OCI-LY7 (cell line): ENCODE data around the gene TMEM220. TPM values are rescaled to one million over a fixed set of nuclear protein-coding genes. Genes with fewer than 3 reads are reported as not detected.

Experiments used
- BruUV-seq: library from RNA; stranded (reverse); fragments of 400-500 nt; replicated peaks from 2 replicates; lab custom pipeline; 2021; lab: Mats Ljungman, UMichigan
- CTCF ChIA-PET: fragments of 300-600 bp; sonication (Branson Sonifier 250); formaldehyde crosslinking; loops from one replicate; lab custom pipeline; 2022; ENCODE audit warnings: antibody characterized with exemption; ENCODE audit not compliant: unreplicated experiment; lab: Charles Lee
- POLR2A ChIA-PET: fragments of 300-600 bp; sonication (Branson Sonifier 250); formaldehyde crosslinking; loops from one replicate; lab custom pipeline; 2022; ENCODE audit warnings: antibody characterized with exemption; lab: Charles Lee
- DNase-seq: peaks from one replicate; pipeline ENCODE4 v3.0.0-alpha.2; 2015; ENCODE audit warnings: low spot score
- H2AFZ ChIP-seq: fragments of 200-600 bp; sonication (generic), shearing (Covaris generic); 2 replicates; pipeline ENCODE4 v1.6.1; 2014; ENCODE audit warnings: mild to moderate bottlenecking, antibody characterized with exemption, low read length, moderate library complexity
- H3K27ac ChIP-seq: fragments of 200-600 bp; sonication (generic); 2 replicates; pipeline ENCODE4 v1.5.1; 2014; ENCODE audit warnings: mixed run types, low read depth, mild to moderate bottlenecking, moderate library complexity, low read length, inconsistent platforms; ENCODE audit not compliant: poor library complexity, severe bottlenecking
- H3K36me3 ChIP-seq: fragments of 200-600 bp; sonication (generic); 2 replicates; pipeline ENCODE4 v1.6.1; 2014; ENCODE audit warnings: mild to moderate bottlenecking, antibody characterized with exemption, low read length, moderate library complexity, mixed read lengths; ENCODE audit not compliant: insufficient read depth
- H3K4me1 ChIP-seq: fragments of 200-600 bp; sonication (generic); 2 replicates; pipeline ENCODE4 v1.5.1; 2014; ENCODE audit warnings: mild to moderate bottlenecking, low read length; ENCODE audit not compliant: insufficient read depth, poor library complexity, severe bottlenecking
- H3K4me2 ChIP-seq: fragments of 200-600 bp; sonication (generic); 2 replicates; pipeline ENCODE4 v1.6.1; 2014; ENCODE audit warnings: mild to moderate bottlenecking, low read length
- H3K4me3 ChIP-seq: fragments of 200-600 bp; sonication (generic); 2 replicates; pipeline ENCODE4 v1.5.1; 2014; ENCODE audit warnings: mild to moderate bottlenecking, low read depth, low read length; ENCODE audit not compliant: poor library complexity, severe bottlenecking
- H3K79me2 ChIP-seq: fragments of 200-600 bp; sonication (generic); 2 replicates; pipeline ENCODE4 v1.6.1; 2016; ENCODE audit warnings: low read depth, mild to moderate bottlenecking, low read length, moderate library complexity, mixed read lengths; ENCODE audit not compliant: insufficient read depth
- H3K9me2 ChIP-seq: fragments of 200-600 bp; sonication (generic); 2 replicates; pipeline ENCODE4 v1.6.1; 2016; ENCODE audit warnings: mild to moderate bottlenecking, low read length, mixed read lengths; ENCODE audit not compliant: insufficient read depth
- H3K9me3 ChIP-seq: fragments of 200-600 bp; sonication (generic); 2 replicates; pipeline ENCODE4 v1.6.1; 2014; ENCODE audit warnings: mild to moderate bottlenecking, mixed run types, low read length, mixed read lengths
- H4K20me1 ChIP-seq: fragments of 200-600 bp; sonication (generic); 2 replicates; pipeline ENCODE4 v1.6.1; 2014; ENCODE audit warnings: mild to moderate bottlenecking, antibody characterized with exemption, low read length, moderate library complexity, mixed read lengths; ENCODE audit not compliant: insufficient read depth
- EZH2phosphoT487 ChIP-seq: fragments of 200-600 bp; sonication (generic); IDR thresholded peaks from 2 replicates; pipeline ENCODE4 v1.6.1; 2018; ENCODE audit warnings: low read depth, borderline replicate concordance, mild to moderate bottlenecking, mixed run types, antibody characterized with exemption, low read length, moderate library complexity, mixed read lengths
- intact Hi-C: fragments of 100-400 bp; cut with micrococcal nuclease; formaldehyde crosslinking; loops from one replicate; pipeline ENCODE4 v1.10.0; 2022; ENCODE audit not compliant: unreplicated experiment
- total RNA-seq, 2 experiments: library from RNA; depleted of rRNA in 1 of 2; stranded (reverse); fragments of >200 nt in 1 of 2; shearing (Covaris generic) in 1 of 2; gene quantifications; 2 replicates each; pipeline ENCODE4 v1.2.3, GENCODE V29; 2014 to 2022
- TF ChIP-seq, protein P1 (sequence below): fragments of 200-600 bp; sonication (generic); conservative IDR thresholded peaks from 2 replicates; pipeline ENCODE4 v1.5.1; 2014; ENCODE audit warnings: mild to moderate bottlenecking, antibody characterized with exemption, low read length, moderate library complexity, mixed read lengths

TMEM220 gene
- total RNA-seq, 2 experiments from 2014 or later: not detected

DNA sequence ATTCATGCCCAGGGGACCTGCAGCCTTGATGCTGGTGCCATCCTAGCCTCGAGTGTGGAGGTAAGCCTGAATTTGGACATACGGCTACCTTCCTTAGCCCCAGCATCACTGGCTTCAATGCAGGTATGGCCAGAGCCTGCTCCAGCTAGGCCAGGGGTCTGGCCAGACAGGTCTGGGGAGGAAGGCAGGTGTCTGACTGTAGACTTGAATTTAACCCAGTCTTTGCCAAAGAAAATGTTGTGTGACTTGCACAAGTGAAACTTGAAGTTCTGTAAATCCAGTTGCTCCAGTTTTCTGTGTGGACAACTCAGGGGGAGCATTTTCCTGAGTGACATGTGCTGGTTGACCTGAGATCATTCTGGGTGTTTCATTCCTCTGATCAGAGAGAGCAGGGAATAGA, 41.3 kb upstream of the TMEM220 start:
- Histone ChIP-seq H3K27ac (no peak overlapping the region), H3K4me3 (no peak overlapping the region), H3K79me2 (no peaks in the 10 kb centered on the region), H3K4me2 (no peak overlapping the region), H3K4me1 (no peaks in the 10 kb centered on the region), H4K20me1 (no peaks in the 10 kb centered on the region), H3K9me3 (peaks cover 11% of the 10 kb centered on the region; the same call in 1 of the 2 replicates), H3K36me3 (no peaks in the 10 kb centered on the region), H3K9me2 (no peaks in the 10 kb centered on the region), H2AFZ (no peak overlapping the region)
- ChIA-PET POLR2A (no interaction called here), CTCF (no interaction called here)
- intact Hi-C loops: no loop called here
- TF ChIP-seq EZH2phosphoT487: no peak
- TF ChIP-seq, protein P1, sequence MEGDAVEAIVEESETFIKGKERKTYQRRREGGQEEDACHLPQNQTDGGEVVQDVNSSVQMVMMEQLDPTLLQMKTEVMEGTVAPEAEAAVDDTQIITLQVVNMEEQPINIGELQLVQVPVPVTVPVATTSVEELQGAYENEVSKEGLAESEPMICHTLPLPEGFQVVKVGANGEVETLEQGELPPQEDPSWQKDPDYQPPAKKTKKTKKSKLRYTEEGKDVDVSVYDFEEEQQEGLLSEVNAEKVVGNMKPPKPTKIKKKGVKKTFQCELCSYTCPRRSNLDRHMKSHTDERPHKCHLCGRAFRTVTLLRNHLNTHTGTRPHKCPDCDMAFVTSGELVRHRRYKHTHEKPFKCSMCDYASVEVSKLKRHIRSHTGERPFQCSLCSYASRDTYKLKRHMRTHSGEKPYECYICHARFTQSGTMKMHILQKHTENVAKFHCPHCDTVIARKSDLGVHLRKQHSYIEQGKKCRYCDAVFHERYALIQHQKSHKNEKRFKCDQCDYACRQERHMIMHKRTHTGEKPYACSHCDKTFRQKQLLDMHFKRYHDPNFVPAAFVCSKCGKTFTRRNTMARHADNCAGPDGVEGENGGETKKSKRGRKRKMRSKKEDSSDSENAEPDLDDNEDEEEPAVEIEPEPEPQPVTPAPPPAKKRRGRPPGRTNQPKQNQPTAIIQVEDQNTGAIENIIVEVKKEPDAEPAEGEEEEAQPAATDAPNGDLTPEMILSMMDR: no peak
- DNase-seq: no peak
- BruUV-seq: no TSS peak

DNA sequence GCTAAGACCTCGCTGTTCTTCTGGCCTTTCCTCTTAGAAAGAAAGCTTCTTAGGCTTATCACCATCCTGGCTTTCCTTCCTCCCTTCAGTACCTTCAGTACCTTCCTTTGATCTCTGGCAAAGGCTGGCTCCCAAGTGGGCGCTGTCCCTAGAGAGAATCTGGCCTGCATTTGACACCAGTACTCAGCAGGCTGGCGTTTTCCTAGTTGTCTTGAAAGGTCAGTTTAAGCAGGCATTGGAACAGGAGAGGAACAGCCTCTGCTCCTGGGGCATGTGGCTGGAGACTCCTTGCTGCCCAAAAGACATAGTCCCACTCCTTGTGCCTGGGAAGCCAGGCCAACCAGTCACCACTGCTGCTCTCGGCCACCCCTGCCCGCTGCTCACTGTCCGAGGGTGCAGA, 40.0 kb upstream of the TMEM220 start:
- intact Hi-C loops: no loop called here
- Histone ChIP-seq H4K20me1 (no peaks in the 10 kb centered on the region), H3K4me3 (no peak overlapping the region), H3K27ac (no peak overlapping the region), H3K4me2 (no peak overlapping the region), H3K79me2 (no peaks in the 10 kb centered on the region), H3K9me2 (no peaks in the 10 kb centered on the region), H3K9me3 (peaks cover 11% of the 10 kb centered on the region; the same call in 1 of the 2 replicates), H3K4me1 (no peaks in the 10 kb centered on the region), H3K36me3 (no peaks in the 10 kb centered on the region), H2AFZ (no peak overlapping the region)
- no peak for DNase-seq
- POLR2A ChIA-PET: no interaction called here
- no TSS peak for BruUV-seq
- TF ChIP-seq, protein P1: no peak
- TF ChIP-seq EZH2phosphoT487: no peak
- CTCF ChIA-PET: no interaction called here

DNA sequence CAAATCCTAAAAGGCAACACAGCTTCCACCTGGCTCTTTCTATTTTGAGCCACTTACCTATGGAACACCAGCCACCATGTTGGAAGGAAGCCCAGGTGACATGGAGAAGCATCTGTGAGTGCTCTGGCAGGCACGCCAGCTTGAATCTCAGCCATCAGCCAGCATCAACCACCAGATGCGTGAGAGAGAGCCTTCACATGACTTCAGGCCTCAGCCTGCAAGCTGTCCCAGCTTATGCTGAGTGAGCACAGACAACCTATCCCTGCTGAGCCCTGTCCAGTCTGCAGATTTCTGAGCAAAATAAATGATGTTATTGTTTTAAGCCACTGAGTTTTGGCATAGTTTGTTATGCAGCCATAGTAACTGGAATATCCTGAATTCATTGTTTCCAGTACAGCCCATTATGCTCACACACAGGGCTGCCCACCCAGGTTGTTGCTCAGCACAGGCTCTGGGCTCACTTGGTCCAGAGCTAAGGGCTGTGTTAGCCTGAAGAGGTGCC, 39.0 kb upstream of the TMEM220 start:
- H2AFZ ChIP-seq: no peak overlapping the region
- H3K4me1 ChIP-seq: no peaks in the 10 kb centered on the region
- TF ChIP-seq, protein P1: no peak
- TF ChIP-seq EZH2phosphoT487: no peak
- DNase-seq: no peak
- H3K4me2 ChIP-seq: no peak overlapping the region
- H4K20me1 ChIP-seq: no peaks in the 10 kb centered on the region
- intact Hi-C loops: no loop called here
- no peaks in the 10 kb centered on the region for H3K9me2 ChIP-seq
- no peaks in the 10 kb centered on the region for H3K79me2 ChIP-seq
- peaks cover 11% of the 10 kb centered on the region; the same call in 1 of the 2 replicates for H3K9me3 ChIP-seq
- BruUV-seq: no TSS peak
- H3K36me3 ChIP-seq: no peaks in the 10 kb centered on the region
- H3K27ac ChIP-seq: no peak overlapping the region
- ChIA-PET POLR2A (no interaction called here), CTCF (no interaction called here)
- no peak overlapping the region for H3K4me3 ChIP-seq
